ENCODE data around the gene MTTP. TPM values are rescaled to one million over a fixed set of nuclear protein-coding genes. Genes with fewer than 3 reads are reported as not detected.

MTTP gene
- total RNA-seq, 1 experiment from 2014 or later = 0.02 TPM

DNA sequence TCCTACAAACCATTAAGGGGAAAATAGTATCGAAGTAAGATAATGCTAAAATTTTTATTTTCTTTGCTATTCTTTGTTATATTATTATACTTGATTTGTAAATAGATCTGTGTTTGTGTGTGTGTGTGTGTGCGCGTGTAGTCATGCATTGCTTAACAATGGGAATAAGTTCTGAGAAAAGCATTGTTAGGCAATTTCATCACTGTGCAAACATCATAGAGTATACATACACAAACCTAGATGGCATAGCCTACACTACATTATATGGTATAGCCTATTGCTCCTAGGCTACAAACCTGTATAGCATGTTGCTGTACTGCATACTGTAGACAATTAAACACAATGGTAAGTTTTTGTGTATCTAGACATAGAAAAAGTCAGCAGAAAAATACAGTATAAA, 17.1 kb downstream of the MTTP start:
- no peak for DNase-seq (ENCODE audit: low read depth)

DNA sequence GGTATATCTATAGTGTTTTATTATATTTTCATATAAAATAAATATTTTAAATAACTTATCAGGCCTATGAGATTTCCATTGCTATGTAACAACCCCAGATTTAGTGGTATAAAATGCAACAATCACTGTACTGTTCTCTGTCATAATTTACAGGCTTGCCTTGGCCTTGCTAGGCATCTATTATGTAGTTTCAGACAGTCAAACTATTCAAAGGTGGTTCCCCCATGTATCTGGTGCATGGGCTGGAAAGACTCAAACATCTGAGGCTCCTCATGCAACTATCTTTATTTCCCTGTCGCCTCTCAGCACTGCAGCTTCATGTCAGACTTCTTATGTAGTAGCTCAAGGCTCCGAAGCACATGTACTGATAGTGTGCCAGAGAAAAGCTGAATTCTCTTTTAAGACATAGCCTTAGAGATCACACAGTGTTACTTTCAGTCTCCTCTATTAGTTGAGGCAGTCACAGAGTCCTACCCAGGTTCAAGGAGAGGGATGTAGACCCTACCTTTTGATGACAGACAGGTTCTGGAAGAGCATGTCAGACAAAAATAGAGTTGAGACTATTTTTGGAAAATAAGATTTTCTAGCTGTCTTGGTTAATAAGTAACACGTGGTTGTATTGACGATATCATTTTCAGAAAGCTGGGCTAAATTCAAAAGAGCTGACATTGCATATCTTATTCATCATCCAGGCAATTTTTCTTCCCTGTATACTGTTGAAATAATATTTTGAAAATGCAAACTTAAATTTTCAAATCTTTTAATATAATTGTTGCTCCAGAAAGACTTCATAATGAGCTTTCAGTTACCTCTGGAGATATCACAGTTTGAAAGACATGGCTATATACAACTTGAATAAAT, 19.4 kb downstream of the MTTP start:
- DNase-seq (ENCODE audit: low read depth) = no peak

DNA sequence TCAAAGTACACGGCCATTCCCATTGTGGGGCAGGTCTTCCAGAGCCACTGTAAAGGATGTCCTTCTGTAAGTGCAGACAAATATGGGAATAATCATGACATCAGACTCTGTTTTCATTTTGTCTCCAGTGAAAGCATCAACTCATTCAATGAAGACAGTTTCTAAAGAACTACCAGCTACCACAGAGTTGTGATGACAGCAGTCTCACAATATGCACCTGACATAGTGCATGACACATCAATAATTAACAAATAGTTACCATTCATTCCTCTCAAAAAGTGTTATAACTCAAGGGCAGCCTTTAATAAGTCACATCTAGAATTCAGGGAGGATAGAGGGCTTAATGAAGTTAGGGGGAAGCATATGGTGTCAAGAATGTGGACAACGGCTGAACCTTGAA, 20.2 kb downstream of the MTTP start:
- DNase-seq (ENCODE audit: low read depth) = no peak

DNA sequence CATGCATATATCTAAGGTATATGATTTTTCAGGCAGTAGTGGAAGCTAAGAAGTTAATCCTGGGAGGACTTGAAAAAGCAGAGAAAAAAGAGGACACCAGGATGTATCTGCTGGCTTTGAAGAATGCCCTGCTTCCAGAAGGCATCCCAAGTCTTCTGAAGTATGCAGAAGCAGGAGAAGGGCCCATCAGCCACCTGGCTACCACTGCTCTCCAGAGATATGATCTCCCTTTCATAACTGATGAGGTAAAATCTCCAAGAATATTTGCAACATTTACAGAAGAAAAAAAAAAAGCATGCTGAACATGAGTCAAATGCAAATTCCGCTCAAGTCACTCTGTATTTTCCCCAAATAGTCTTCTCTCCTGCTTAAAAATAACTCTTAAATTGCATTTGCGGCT, 32.1 kb downstream of the MTTP start:
- no peak for DNase-seq (ENCODE audit: low read depth)

DNA sequence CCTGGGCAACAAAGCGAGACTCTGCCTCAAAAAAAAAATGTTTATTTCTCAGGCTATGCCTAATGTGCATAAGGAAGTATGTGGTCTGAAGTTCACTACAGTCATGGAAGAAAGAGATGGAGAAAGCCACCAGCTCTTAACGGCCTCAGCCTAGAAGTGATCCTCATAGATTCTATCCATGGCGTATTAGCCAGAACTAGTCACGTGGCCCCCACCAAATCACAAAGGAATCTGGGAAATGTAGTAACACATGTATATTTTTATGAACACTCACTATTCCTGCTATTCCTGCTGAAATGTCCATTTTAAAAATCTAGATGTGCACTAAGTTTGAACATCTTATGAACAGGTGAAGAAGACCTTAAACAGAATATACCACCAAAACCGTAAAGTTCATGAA, 33.8 kb downstream of the MTTP start:
- DNase-seq (ENCODE audit: low read depth) = no peak

DNA sequence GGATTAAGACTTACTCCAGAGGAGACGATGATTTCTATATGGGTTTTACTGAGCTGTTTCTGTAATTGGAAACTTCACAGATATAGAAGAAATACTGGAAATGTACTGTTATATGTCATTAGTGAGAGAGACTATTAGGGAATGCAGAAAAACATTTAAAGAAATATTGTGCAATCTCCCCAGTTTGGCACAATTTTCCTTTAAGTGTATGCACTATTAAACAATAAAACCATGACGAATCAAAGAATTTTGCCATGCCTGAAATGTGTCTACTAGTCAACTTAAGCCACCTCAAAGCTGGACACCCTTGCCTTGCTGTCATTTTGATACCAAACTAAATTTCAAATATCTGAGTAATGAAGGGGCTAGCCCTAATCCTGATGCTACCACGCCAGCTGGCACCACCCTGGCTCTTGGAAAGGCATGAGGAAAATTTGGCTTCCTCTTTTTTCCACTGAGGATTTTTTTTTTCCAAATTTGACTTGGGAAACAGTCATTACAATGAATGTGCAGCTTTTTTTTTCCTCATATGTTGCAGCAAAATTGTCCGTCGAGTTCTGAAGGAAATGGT, 36.1 kb downstream of the MTTP start:
- no peak for DNase-seq (ENCODE audit: low read depth)

DNA sequence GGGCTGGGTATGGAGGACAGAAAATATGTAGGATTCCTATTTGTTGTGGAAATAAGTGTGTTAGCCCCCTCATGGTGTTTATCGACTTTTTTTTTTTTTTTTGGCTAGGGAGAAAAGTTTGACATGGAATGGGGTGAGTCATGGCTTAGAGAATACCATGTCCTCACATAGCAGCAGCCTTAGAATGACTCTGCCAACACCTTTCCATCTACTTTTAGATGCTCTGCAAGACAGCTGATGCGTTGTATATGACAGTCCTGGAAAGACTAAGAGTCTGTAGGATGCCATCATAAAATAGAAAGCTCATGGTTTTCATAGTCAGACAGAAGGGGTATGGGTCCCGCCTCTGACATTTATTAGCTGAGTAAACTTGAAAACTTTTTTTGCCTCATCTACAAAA, 37.7 kb downstream of the MTTP start:
- no peak for DNase-seq (ENCODE audit: low read depth)

DNA sequence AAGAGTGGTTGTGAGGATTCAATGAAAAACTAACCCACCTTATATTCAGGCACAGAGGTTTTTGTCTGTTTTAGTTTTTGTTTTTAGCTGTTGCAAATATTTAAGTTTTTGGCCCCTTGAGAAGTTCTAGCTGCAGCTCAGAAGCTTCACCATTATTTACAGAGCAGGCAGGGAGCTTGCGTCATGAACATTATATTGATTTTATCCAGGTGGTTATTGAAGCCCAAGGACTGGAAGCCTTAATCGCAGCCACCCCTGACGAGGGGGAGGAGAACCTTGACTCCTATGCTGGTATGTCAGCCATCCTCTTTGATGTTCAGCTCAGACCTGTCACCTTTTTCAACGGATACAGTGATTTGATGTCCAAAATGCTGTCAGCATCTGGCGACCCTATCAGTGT, 38.1 kb downstream of the MTTP start:
- no peak for DNase-seq (ENCODE audit: low read depth)

DNA sequence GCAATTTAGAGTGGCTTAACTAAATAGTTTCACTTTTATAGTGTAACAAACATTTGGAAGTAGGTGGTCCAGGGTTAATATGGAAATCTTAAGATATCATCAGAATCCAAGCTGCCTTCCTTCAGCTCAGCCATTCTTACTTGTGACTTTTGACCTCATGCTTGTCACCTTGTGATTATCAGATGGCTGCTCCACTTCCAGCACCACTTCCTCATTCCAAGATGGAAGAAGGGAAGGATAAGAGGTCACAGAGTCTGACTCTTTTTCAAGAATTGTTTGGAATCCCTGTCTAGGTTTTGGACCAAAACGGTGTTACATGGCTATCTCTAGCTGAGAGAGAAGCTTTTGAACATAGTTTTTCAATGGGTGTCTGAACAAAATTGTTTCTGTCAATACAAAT, 39.9 kb downstream of the MTTP start:
- DNase-seq (ENCODE audit: low read depth) = no peak

DNA sequence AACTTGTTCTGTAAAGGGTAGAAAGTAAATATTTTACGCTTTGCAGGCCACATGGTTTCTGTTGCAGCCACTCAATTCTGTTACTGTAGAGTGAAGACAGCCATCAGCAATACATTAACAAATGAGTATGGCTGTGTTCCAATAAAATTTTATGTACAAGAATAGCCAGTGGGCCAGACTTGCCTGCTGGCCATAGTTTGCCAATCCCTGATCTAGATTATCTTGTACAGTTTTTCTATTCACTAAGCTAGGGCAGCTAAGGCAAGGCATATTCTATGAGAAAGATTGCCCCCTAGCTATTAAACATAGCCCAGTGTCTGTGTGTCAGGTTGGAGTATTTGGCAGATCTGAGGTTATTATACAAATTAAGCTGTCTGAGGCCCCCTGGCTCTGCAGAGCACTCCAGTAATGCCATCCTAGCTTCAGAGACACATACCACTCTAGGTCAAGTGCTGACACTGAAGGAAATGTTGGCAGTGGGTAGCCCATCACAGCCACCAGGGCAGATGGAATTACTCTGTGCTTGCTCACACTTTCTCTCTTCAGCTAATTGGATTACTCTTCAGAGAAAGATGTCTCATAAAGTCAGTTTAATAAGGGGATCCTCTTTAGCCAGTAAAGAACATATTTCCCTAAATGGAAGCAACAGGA, 40.7 kb downstream of the MTTP start:
- no peak for DNase-seq (ENCODE audit: low read depth)

DNA sequence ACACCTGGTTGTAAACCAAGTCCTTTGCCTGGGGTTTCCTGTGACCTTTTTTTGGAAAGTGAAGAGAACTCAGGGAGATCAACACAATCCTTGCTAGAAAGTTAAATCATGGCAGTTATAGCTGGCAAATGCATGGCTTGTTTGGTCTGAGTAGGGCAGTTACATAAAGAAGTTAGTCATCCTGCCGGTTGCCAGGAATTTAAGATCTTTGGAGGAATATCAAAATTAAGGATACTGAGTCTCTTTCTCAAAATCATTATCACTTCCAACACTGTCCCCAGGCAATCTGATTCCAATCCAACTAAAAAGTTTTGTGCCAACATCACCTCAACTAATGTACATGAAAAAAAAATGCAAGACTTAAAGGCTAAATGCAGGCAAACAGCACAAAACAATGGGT, 42.8 kb downstream of the MTTP start:
- DNase-seq (ENCODE audit: low read depth) = no peak

DNA sequence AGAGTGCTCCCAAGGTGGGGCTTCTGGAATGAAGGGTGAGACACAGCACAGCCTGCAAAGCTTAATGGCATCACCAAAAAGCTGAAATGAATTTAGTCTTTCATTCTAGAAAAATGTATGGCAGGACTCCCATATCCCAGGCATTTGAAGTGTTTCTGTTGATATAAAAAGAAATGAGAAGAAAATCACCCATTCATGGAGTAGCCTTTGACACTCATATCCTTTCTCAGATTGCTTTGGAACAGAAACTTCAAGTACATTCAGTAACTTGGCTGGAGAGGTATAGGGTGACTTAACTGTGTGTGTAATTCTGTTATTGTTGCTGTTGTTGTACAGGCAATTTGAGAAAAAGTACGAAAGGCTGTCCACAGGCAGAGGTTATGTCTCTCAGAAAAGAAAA, 47.7 kb downstream of the MTTP start:
- DNase-seq (ENCODE audit: low read depth) = no peak

DNA sequence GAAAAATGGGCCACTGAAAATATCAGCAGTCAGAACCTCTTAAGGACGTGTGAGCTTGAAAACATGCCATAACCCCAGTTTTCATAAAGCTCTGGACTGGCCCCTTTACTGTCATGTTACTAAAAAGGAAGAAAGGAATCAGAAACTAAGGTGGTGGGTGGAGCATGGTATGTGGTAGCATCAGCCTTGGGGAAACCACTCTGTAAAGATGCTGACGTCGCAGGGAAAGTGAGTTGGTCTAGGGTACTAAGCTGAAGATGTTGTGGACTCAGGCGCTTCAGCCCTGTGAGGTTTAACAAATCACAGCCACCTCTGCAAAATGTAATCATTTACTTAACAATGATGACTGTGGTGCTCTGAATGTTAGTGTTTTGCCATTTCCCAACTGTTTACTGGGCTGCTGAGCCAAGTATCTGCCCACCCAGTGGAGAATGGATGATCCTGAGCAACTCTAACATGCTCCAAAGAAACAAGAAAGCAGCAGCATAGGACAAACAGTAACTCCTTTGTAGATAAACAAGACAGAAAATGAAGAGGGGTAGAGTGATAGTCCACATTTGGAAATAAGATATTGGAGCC, 49.6 kb downstream of the MTTP start:
- no peak for DNase-seq (ENCODE audit: low read depth)

DNA sequence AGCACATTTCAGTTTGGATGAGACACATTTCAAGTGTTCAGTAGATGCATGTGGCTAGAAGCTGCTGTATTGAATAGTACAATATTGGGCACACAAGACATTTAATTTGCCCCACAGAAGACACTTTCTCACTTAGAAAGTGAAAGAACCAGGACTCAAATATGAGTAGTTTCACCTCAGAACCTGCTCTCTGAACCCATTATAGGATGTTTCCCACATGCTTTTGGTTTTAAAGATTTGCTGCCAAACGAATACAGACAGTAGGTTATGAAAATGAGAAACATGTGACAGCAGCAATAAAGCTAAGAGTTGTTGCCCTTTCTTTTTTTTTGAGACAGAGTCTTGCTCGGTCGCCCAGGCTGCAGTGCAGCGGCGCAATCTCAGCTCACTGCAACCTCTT, 50.7 kb downstream of the MTTP start:
- DNase-seq (ENCODE audit: low read depth) = no peak

DNA sequence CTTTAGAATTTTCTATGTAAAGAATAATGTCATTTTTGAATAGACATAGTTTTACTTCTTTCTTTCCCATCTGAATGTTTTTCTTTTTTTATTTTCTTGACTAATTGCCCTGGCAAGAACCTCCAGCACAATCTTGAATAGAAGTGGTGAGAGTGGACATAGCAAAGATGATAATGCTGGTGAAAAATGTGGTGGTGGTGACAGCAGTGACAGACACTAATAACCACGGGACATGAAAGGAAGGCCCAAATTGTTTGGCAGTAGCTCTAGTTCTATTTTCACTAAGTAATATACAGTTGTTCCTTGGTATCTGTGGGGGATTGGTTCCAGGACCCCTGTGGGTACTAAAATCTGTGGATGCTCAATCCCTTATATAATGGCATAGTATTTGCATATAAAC, 53.4 kb downstream of the MTTP start:
- DNase-seq (ENCODE audit: low read depth) = no peak

DNA sequence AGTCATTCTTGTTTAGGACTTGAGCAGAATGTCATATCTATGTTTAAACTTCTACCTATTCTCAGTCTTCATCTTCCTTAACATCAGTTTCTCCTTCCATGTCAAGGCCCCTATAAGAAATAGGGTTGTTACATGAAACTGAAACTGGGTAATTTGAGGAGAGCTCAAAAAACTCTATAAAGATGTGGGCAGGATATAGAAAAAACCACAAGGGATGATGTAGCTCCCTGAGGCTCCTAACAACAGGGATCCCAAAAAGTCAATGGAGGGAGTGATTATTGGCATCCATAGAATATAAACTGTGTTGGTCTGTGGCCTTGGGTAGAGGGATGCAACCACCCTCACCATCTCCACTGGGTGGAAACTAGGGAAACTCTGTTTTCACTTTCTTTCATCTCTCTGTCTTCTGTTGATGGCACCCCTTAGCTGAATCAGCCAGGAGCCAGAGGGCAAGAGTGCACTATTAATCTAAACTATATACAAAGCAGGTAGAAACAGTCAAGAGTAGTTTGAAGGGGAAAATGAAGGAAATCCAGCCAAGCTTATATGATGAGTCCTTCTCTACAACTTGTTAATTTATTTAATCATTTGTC, 55.4 kb downstream of the MTTP start:
- DNase-seq (ENCODE audit: low read depth) = peak; percentile 45

DNA sequence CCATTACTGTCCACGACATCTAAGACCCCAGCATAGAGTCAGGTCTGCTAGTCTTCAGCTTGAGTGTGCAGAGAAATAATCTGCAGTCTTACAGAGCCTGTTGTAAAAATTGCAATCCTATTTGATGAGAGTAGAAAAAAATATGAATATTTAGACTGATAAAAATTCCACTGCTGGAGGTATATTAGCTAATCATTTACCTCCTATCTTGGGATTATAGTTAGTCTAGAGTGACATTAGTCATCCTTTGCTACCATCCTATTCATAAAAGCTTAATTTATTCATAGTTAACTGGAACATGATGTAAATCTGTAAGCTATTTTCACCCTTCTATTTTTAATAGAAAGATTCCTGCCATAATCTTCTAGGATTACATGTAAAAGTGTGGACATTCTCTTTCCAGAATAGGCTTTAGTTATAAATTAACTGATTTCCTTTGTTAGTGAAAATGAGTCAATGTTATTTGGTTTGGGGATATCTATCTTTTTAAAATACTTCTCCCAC, 56.3 kb downstream of the MTTP start:
- DNase-seq (ENCODE audit: low read depth) = no peak

DNA sequence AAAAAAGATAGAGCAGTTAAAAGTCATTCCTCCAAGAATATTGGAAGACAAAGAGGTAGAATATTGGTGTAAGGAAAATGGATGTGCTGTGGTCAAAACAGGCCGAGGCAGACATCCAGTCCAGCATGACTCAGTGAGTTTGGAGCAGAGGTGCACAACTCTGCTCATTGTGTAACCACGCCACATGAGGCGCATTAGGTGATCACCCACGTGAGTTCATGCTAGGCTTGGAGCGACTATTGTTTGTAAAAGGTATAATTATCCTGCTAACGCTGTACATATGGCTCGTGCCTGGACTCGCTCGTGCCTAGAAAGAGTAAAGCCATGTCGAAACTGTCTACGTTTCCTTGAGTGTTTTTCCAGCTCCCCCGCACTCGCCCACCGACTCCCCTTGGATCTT, 59.1 kb downstream of the MTTP start:
- no peak for DNase-seq (ENCODE audit: low read depth)

DNA sequence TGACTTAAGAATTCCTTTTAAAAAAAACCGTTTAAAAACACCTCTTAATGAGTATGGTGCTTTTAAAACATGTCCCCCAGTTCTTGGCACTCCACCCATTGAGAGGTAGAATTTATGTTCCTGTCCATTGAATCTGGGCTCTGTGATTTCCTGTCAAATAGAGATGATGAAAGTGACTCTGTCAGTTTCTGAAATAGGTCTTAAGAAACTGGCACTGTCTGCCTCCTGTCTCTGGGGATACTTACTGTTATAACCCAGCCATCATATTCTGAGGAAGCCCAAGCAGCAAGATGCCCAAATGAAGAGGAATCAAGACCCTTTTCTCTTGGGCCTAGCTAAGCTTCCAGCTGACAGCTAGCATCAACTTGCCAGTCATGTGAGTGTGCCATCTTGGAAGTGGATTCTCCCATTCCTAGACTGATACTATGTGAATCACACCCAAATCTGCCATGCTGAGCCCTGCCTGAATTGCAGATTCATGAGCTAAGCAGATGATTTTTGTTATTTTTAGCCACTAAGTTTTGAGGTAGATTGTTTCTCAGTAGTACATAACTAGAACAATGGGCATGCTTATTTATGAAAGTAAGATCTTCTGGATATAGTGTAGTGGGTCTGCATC, 60.2 kb downstream of the MTTP start:
- no peak for DNase-seq (ENCODE audit: low read depth)

DNA sequence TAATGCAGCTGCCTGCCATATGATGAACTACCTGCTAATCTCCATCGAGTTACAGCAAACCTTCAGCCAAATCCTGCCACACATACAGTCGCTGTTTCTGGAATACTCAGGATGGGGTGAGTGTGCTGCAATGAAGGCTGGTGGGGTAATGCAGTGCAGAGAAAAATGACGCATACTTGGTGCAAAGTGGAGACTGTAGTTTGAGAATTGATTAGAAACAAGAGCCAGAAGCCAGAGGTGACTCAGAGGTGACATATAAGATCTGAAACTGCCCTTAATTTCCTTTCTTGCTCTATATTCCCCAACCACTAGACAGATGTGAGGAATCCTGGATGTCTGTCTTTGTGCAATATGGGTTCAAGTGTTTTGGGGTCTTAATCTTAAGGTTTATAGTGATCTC, 61.0 kb downstream of the MTTP start:
- peak; percentile 84 for DNase-seq (ENCODE audit: low read depth)

DNA sequence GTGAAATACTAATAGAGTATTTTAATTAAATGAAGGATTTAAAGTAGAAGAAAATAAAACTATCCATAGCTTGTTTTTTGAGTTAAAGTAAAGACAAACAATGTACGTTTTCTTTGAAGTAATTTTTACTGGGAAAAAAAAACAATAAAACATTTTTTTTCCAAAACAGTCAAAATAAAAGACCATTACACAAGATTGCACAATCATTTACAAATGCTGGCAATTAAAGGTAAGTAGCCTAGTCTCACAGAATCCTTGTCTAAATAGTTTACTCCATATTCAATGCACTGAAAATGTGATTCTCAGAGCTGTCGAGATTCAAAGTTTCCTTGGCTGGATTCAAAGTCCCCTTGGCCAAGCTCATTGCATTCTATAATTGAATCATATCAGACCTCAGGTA, 61.8 kb downstream of the MTTP start:
- DNase-seq (ENCODE audit: low read depth) = no peak

All from HT1080 (cell line).